GM23338 (cell line): Measurements from ENCODE around the gene SNAPC3. TPM values are rescaled to one million over a fixed set of nuclear protein-coding genes. Genes with fewer than 3 reads are reported as not detected.

ENCODE experiments used
- ATAC-seq: fragments of 200-7000 bp; cut with Tn5 transposase; 3 replicates; pipeline ENCODE4 v1.9.1; 2020
- DNase-seq: peaks from one replicate; pipeline ENCODE4 v3.0.0-alpha.2; 2015; ENCODE audit warnings: low spot score
- H2AFZ ChIP-seq: fragments of 200-600 bp; sonication (generic); 2 replicates; pipeline ENCODE4 v1.8.0; 2016; ENCODE audit warnings: antibody characterized with exemption, mild to moderate bottlenecking, moderate library complexity
- H3F3A ChIP-seq: fragments of 200-600 bp; sonication (generic); replicated peaks from 2 replicates; pipeline ENCODE4 v1.8.0; 2017; ENCODE audit warnings: antibody characterized with exemption, mixed run types, low read depth
- H3K27ac ChIP-seq: fragments of 200-600 bp; sonication (generic); 2 replicates; pipeline ENCODE4 v1.6.1; 2016; ENCODE audit warnings: low read depth
- H3K27me3 ChIP-seq: fragments of 200-600 bp; sonication (generic); 2 replicates; pipeline ENCODE4 v1.8.0; 2016; ENCODE audit warnings: mild to moderate bottlenecking, mixed run types, moderate library complexity; ENCODE audit not compliant: insufficient read depth
- H3K36me3 ChIP-seq: fragments of 200-600 bp; sonication (generic); 2 replicates; pipeline ENCODE4 v1.8.0; 2016; ENCODE audit warnings: mild to moderate bottlenecking; ENCODE audit not compliant: insufficient read depth
- H3K4me1 ChIP-seq: fragments of 200-600 bp; sonication (generic); 2 replicates; pipeline ENCODE4 v1.8.0; 2016; ENCODE audit warnings: mild to moderate bottlenecking, moderate library complexity; ENCODE audit not compliant: insufficient read depth
- H3K4me2 ChIP-seq: fragments of 200-600 bp; sonication (generic); 2 replicates; pipeline ENCODE4 v1.7.1; 2017; ENCODE audit warnings: mixed run types
- H3K4me3 ChIP-seq: fragments of 200-600 bp; sonication (generic); 2 replicates; pipeline ENCODE4 v1.6.1; 2016; ENCODE audit warnings: mixed run types
- H3K79me2 ChIP-seq: fragments of 200-600 bp; sonication (generic); replicated peaks from 2 replicates; pipeline ENCODE4 v1.8.0; 2017; ENCODE audit warnings: mild to moderate bottlenecking; ENCODE audit not compliant: insufficient read depth
- H3K9me2 ChIP-seq: fragments of 200-600 bp; sonication (generic); 2 replicates; pipeline ENCODE4 v1.8.0; 2017; ENCODE audit not compliant: insufficient read depth
- H4K20me1 ChIP-seq: fragments of 200-600 bp; sonication (generic); replicated peaks from 2 replicates; pipeline ENCODE4 v1.8.0; 2017; ENCODE audit warnings: mild to moderate bottlenecking; ENCODE audit not compliant: insufficient read depth
- H3K27ac Mint-ChIP-seq: 2 replicates; pipeline ENCODE4 v1.8.0; 2020; ENCODE audit warnings: inconsistent platforms, mild to moderate bottlenecking, moderate library complexity, mixed read lengths
- H3K27me3 Mint-ChIP-seq: 3 replicates; pipeline ENCODE4 v1.8.0; 2022; ENCODE audit warnings: low read depth, mild to moderate bottlenecking, moderate library complexity, mixed read lengths, inconsistent platforms; ENCODE audit not compliant: insufficient read depth, poor library complexity
- H3K36me3 Mint-ChIP-seq: 3 replicates; pipeline ENCODE4 v1.8.0; 2021; ENCODE audit warnings: low read depth, mild to moderate bottlenecking, inconsistent platforms, moderate library complexity, mixed read lengths
- H3K4me1 Mint-ChIP-seq: 3 replicates; pipeline ENCODE4 v1.8.0; 2020; ENCODE audit warnings: mild to moderate bottlenecking, inconsistent platforms, mixed read lengths
- H3K4me3 Mint-ChIP-seq: 3 replicates; pipeline ENCODE4 v1.8.0; 2021; ENCODE audit warnings: moderate library complexity, mild to moderate bottlenecking, inconsistent platforms, mixed read lengths
- H3K9me3 Mint-ChIP-seq: 3 replicates; pipeline ENCODE4 v1.8.0; 2020; ENCODE audit warnings: moderate library complexity, mild to moderate bottlenecking, inconsistent platforms, mixed read lengths
- ETS1 ChIP-seq: IDR thresholded peaks from 2 replicates; pipeline ENCODE4 v1.6.1; 2016; ENCODE audit warnings: antibody characterized with exemption
- EZH2 ChIP-seq: fragments of 200-600 bp; sonication (generic); IDR thresholded peaks from one replicate; pipeline ENCODE4 v1.8.0; 2017; ENCODE audit warnings: antibody characterized with exemption, mild to moderate bottlenecking, low read depth; ENCODE audit not compliant: unreplicated experiment
- EZH2phosphoT487 ChIP-seq: fragments of 200-600 bp; sonication (generic); IDR thresholded peaks from one replicate; pipeline ENCODE4 v1.8.1; 2018; ENCODE audit warnings: antibody characterized with exemption; ENCODE audit not compliant: unreplicated experiment
- JUNB ChIP-seq: IDR thresholded peaks from one replicate; pipeline ENCODE4 v1.6.1; 2016; ENCODE audit warnings: antibody characterized with exemption; ENCODE audit not compliant: unreplicated experiment
- NANOG ChIP-seq: IDR thresholded peaks from 2 replicates; pipeline ENCODE4 v1.6.1; 2016; ENCODE audit warnings: antibody characterized with exemption, borderline replicate concordance
- REST ChIP-seq: IDR thresholded peaks from one replicate; pipeline ENCODE4 v1.6.1; 2018; ENCODE audit warnings: antibody characterized with exemption; ENCODE audit not compliant: unreplicated experiment
- STAT1 ChIP-seq: IDR thresholded peaks from one replicate; pipeline ENCODE4 v1.6.1; 2016; ENCODE audit warnings: antibody characterized with exemption; ENCODE audit not compliant: unreplicated experiment
- ZNF114 ChIP-seq: fragments of 250-450 bp; sonication (Bioruptor Pico); IDR thresholded peaks from 2 replicates; pipeline ENCODE4 v1.5.0; 2020; ENCODE audit warnings: mild to moderate bottlenecking, moderate library complexity
- ZNF331 ChIP-seq: fragments of 250-450 bp; sonication (Bioruptor Pico); IDR thresholded peaks from 2 replicates; pipeline ENCODE4 v1.5.0; 2020; ENCODE audit warnings: low read depth, mild to moderate bottlenecking, moderate library complexity
- ZNF462 ChIP-seq: fragments of 250-450 bp; sonication (Bioruptor Pico); IDR thresholded peaks from 2 replicates; pipeline ENCODE4 v1.5.0; 2020; ENCODE audit warnings: mild to moderate bottlenecking, moderate library complexity
- polyA plus RNA-seq: library from polyadenylated mRNA; unstranded; fragments of >200 nt; fragmentation: Nextera tagmentation; extraction: Ambion mirVana; gene quantifications from 2 replicates; pipeline ENCODE4 v1.2.1, GENCODE V29; 2016
- total RNA-seq: library from RNA; depleted of rRNA; stranded (reverse); fragments of >200 nt; shearing (Covaris generic); gene quantifications from 2 replicates; pipeline ENCODE4 v1.2.3, GENCODE V29; 2014

SNAPC3 gene
- total and polyA plus RNA-seq, 2 experiments from 2014 or later: 20.9 to 35.2 TPM

DNA sequence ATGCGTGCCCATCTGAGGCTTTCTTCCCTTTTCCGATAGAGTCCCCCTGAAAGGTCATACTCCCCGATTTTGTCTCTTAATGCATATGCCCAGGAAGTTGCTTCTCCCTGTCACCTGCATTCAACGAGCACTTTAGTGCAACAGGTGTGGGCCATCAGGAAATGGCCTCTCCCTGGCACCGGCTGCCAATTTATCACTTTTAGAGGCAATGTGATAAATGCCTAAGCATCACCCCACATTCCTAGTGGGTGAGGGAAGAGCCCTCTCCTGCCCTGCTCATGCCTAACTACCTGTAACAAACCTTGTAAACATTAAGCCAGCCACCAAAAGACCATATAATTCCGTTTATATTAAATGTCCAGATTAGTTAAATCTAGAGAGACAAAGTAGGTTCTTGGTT, 1.1 kb upstream of the SNAPC3 start (continued):
- TF ChIP-seq REST (no peak), ZNF114 (CRISPR knock-in tag) (no peak), NANOG (no peak), EZH2phosphoT487 (no peak), ETS1 (no peak), EZH2 (no peak)

GRCh38 chr9:15421990-15422371, 695 bp upstream of the SNAPC3 start:
- H3K79me2 ChIP-seq: peaks cover 42% of the 10 kb centered on the region
- H2AFZ ChIP-seq: peak overlapping the region; percentile 94
- 0 out of 2 replicates have a peak, but pooled peaks cover 3% of the 10 kb centered on the region for H3F3A ChIP-seq
- peak overlapping the region; percentile 99 for H3K27ac Mint-ChIP-seq
- no peaks in the 10 kb centered on the region for H3K27me3 ChIP-seq
- H3K4me3 ChIP-seq: peak overlapping the region; percentile 86
- peaks cover 3% of the 10 kb centered on the region for H3K27me3 Mint-ChIP-seq
- H3K9me2 ChIP-seq: peaks cover 11% of the 10 kb centered on the region; the same call in 1 of the 2 replicates
- H3K9me3 Mint-ChIP-seq: no peaks in the 10 kb centered on the region
- H3K36me3 ChIP-seq: no peaks in the 10 kb centered on the region; the same call in 1 of the 2 replicates
- H4K20me1 ChIP-seq: peaks cover 9% of the 10 kb centered on the region; the same call in 1 of the 2 replicates
- H3K4me3 Mint-ChIP-seq: peak overlapping the region; percentile 94
- peaks cover 16% of the 10 kb centered on the region for H3K4me1 Mint-ChIP-seq
- DNase-seq (no peak), ATAC-seq (no peak)
- peak overlapping the region; percentile 95 for H3K27ac ChIP-seq
- H3K36me3 Mint-ChIP-seq: peaks cover 28% of the 10 kb centered on the region
- H3K4me1 ChIP-seq: peaks cover 16% of the 10 kb centered on the region
- peak overlapping the region; percentile 81 for H3K4me2 ChIP-seq
- TF ChIP-seq ZNF114 (CRISPR knock-in tag) (no peak), ETS1 (no peak), JUNB (no peak), ZNF462 (CRISPR knock-in tag) (no peak), ZNF331 (CRISPR knock-in tag) (no peak), STAT1 (no peak)
